GM23338 (cell line): Measurements from ENCODE around the gene BNC2. TPM values are rescaled to one million over a fixed set of nuclear protein-coding genes. Genes with fewer than 3 reads are reported as not detected.

Experiments
- ATAC-seq: fragments of 200-7000 bp; cut with Tn5 transposase; 3 replicates; pipeline ENCODE4 v1.9.1; 2020
- DNase-seq: peaks from one replicate; pipeline ENCODE4 v3.0.0-alpha.2; 2015; ENCODE audit warnings: low spot score
- H2AFZ ChIP-seq: fragments of 200-600 bp; sonication (generic); 2 replicates; pipeline ENCODE4 v1.8.0; 2016; ENCODE audit warnings: antibody characterized with exemption, mild to moderate bottlenecking, moderate library complexity
- H3F3A ChIP-seq: fragments of 200-600 bp; sonication (generic); replicated peaks from 2 replicates; pipeline ENCODE4 v1.8.0; 2017; ENCODE audit warnings: antibody characterized with exemption, mixed run types, low read depth
- H3K27ac ChIP-seq: fragments of 200-600 bp; sonication (generic); 2 replicates; pipeline ENCODE4 v1.6.1; 2016; ENCODE audit warnings: low read depth
- H3K27me3 ChIP-seq: fragments of 200-600 bp; sonication (generic); 2 replicates; pipeline ENCODE4 v1.8.0; 2016; ENCODE audit warnings: mild to moderate bottlenecking, mixed run types, moderate library complexity; ENCODE audit not compliant: insufficient read depth
- H3K36me3 ChIP-seq: fragments of 200-600 bp; sonication (generic); 2 replicates; pipeline ENCODE4 v1.8.0; 2016; ENCODE audit warnings: mild to moderate bottlenecking; ENCODE audit not compliant: insufficient read depth
- H3K4me1 ChIP-seq: fragments of 200-600 bp; sonication (generic); 2 replicates; pipeline ENCODE4 v1.8.0; 2016; ENCODE audit warnings: mild to moderate bottlenecking, moderate library complexity; ENCODE audit not compliant: insufficient read depth
- H3K4me2 ChIP-seq: fragments of 200-600 bp; sonication (generic); 2 replicates; pipeline ENCODE4 v1.7.1; 2017; ENCODE audit warnings: mixed run types
- H3K4me3 ChIP-seq: fragments of 200-600 bp; sonication (generic); 2 replicates; pipeline ENCODE4 v1.6.1; 2016; ENCODE audit warnings: mixed run types
- H3K79me2 ChIP-seq: fragments of 200-600 bp; sonication (generic); replicated peaks from 2 replicates; pipeline ENCODE4 v1.8.0; 2017; ENCODE audit warnings: mild to moderate bottlenecking; ENCODE audit not compliant: insufficient read depth
- H3K9me2 ChIP-seq: fragments of 200-600 bp; sonication (generic); 2 replicates; pipeline ENCODE4 v1.8.0; 2017; ENCODE audit not compliant: insufficient read depth
- H4K20me1 ChIP-seq: fragments of 200-600 bp; sonication (generic); replicated peaks from 2 replicates; pipeline ENCODE4 v1.8.0; 2017; ENCODE audit warnings: mild to moderate bottlenecking; ENCODE audit not compliant: insufficient read depth
- H3K27ac Mint-ChIP-seq: 2 replicates; pipeline ENCODE4 v1.8.0; 2020; ENCODE audit warnings: inconsistent platforms, mild to moderate bottlenecking, moderate library complexity, mixed read lengths
- H3K27me3 Mint-ChIP-seq: 3 replicates; pipeline ENCODE4 v1.8.0; 2022; ENCODE audit warnings: low read depth, mild to moderate bottlenecking, moderate library complexity, mixed read lengths, inconsistent platforms; ENCODE audit not compliant: insufficient read depth, poor library complexity
- H3K36me3 Mint-ChIP-seq: 3 replicates; pipeline ENCODE4 v1.8.0; 2021; ENCODE audit warnings: low read depth, mild to moderate bottlenecking, inconsistent platforms, moderate library complexity, mixed read lengths
- H3K4me1 Mint-ChIP-seq: 3 replicates; pipeline ENCODE4 v1.8.0; 2020; ENCODE audit warnings: mild to moderate bottlenecking, inconsistent platforms, mixed read lengths
- H3K4me3 Mint-ChIP-seq: 3 replicates; pipeline ENCODE4 v1.8.0; 2021; ENCODE audit warnings: moderate library complexity, mild to moderate bottlenecking, inconsistent platforms, mixed read lengths
- H3K9me3 Mint-ChIP-seq: 3 replicates; pipeline ENCODE4 v1.8.0; 2020; ENCODE audit warnings: moderate library complexity, mild to moderate bottlenecking, inconsistent platforms, mixed read lengths
- CREB1 ChIP-seq: fragments of 250-450 bp; sonication (Bioruptor Pico); IDR thresholded peaks from 2 replicates; pipeline ENCODE4 v1.5.0; 2020; ENCODE audit warnings: low read depth, mild to moderate bottlenecking, moderate library complexity
- NANOG ChIP-seq: IDR thresholded peaks from 2 replicates; pipeline ENCODE4 v1.6.1; 2016; ENCODE audit warnings: antibody characterized with exemption, borderline replicate concordance
- REST ChIP-seq: IDR thresholded peaks from one replicate; pipeline ENCODE4 v1.6.1; 2018; ENCODE audit warnings: antibody characterized with exemption; ENCODE audit not compliant: unreplicated experiment
- STAT1 ChIP-seq: IDR thresholded peaks from one replicate; pipeline ENCODE4 v1.6.1; 2016; ENCODE audit warnings: antibody characterized with exemption; ENCODE audit not compliant: unreplicated experiment
- ZNF462 ChIP-seq: fragments of 250-450 bp; sonication (Bioruptor Pico); IDR thresholded peaks from 2 replicates; pipeline ENCODE4 v1.5.0; 2020; ENCODE audit warnings: mild to moderate bottlenecking, moderate library complexity
- polyA plus RNA-seq: library from polyadenylated mRNA; unstranded; fragments of >200 nt; fragmentation: Nextera tagmentation; extraction: Ambion mirVana; gene quantifications from 2 replicates; pipeline ENCODE4 v1.2.1, GENCODE V29; 2016
- total RNA-seq: library from RNA; depleted of rRNA; stranded (reverse); fragments of >200 nt; shearing (Covaris generic); gene quantifications from 2 replicates; pipeline ENCODE4 v1.2.3, GENCODE V29; 2014

BNC2 gene
- total and polyA plus RNA-seq, 2 experiments from 2014 or later: 12.7 to 13.2 TPM

GRCh38 chr9:16485575-16486321 is 384.7 kb downstream of the BNC2 start:
- H3K9me2 ChIP-seq: no peaks in the 10 kb centered on the region
- H3K27me3 ChIP-seq: no peaks in the 10 kb centered on the region
- H3K9me3 Mint-ChIP-seq: peaks cover 8% of the 10 kb centered on the region; the same call in 2 of the 3 replicates
- peaks cover 58% of the 10 kb centered on the region for H3K4me1 Mint-ChIP-seq
- peak; percentile 96 for ATAC-seq
- peaks cover 7% of the 10 kb centered on the region for H3K36me3 Mint-ChIP-seq
- peak overlapping the region; percentile 40 for H3K4me2 ChIP-seq
- TF ChIP-seq ZNF462 (CRISPR knock-in tag) (0 out of 2 replicates have a peak, but pooled peaks have one; percentile 56), CREB1 (peak; percentile 23; the same call in 1 of the 2 replicates), REST (no peak), STAT1 (no peak), NANOG (peak; percentile 86)
- no peak overlapping the region; the same call in 1 of the 3 replicates for H3K4me3 Mint-ChIP-seq
- H3F3A ChIP-seq: no peaks in the 10 kb centered on the region
- no peaks in the 10 kb centered on the region for H3K36me3 ChIP-seq
- H3K4me3 ChIP-seq: no peak overlapping the region
- H4K20me1 ChIP-seq: no peaks in the 10 kb centered on the region
- no peak overlapping the region for H3K27ac ChIP-seq
- peaks cover 2% of the 10 kb centered on the region for H3K27me3 Mint-ChIP-seq
- H3K27ac Mint-ChIP-seq: no peak overlapping the region
- peaks cover 41% of the 10 kb centered on the region for H3K4me1 ChIP-seq
- DNase-seq: peak; percentile 93
- no peaks in the 10 kb centered on the region for H3K79me2 ChIP-seq
- H2AFZ ChIP-seq: no peak overlapping the region
